Thoracic aorta (tissue), 2 donors: ENCODE measurements around the gene INTS1. TPM values are rescaled to one million over a fixed set of nuclear protein-coding genes. Genes with fewer than 3 reads are reported as not detected.

Experiments used
- ATAC-seq: fragments of 150-250 bp; one replicate; pipeline ENCODE4 v1.8.0; 2017; ENCODE audit warnings: low read depth; ENCODE audit not compliant: insufficient number of reproducible peaks, low FRiP score
- DNase-seq: peaks from one replicate; pipeline ENCODE4 v3.0.0-alpha.2; 2020; ENCODE audit warnings: low spot score
- H3K27ac ChIP-seq, 2 donors: fragments of 200-600 bp; sonication (generic); 1 replicate in 1 of 2; 2 replicates in 1 of 2; pipeline ENCODE4 v1.5.1; 2016; ENCODE audit warnings: mild to moderate bottlenecking in 2 of 2, moderate library complexity in 2 of 2
- H3K27me3 ChIP-seq: fragments of 200-600 bp; sonication (generic); replicated peaks from 2 replicates; pipeline ENCODE4 v1.6.0; 2016; ENCODE audit warnings: mild to moderate bottlenecking; ENCODE audit not compliant: insufficient read depth
- H3K36me3 ChIP-seq: fragments of 200-600 bp; sonication (generic); one replicate; pipeline ENCODE4 v1.5.1; 2016
- H3K4me1 ChIP-seq, 2 donors: fragments of 200-600 bp; sonication (generic); 1 replicate in 1 of 2; 2 replicates in 1 of 2; pipeline versions ENCODE4 v1.5.1 to v1.6.0; 2016; ENCODE audit warnings: low read depth in 2 of 2, mild to moderate bottlenecking in 1 of 2; ENCODE audit not compliant: control insufficient read depth in 1 of 2
- H3K4me3 ChIP-seq: fragments of 200-600 bp; sonication (generic); 2 replicates; pipeline ENCODE4 v1.5.1; 2016; ENCODE audit warnings: mild to moderate bottlenecking
- H3K9me3 ChIP-seq: fragments of 200-600 bp; sonication (generic); 2 replicates; pipeline ENCODE4 v1.5.1; 2016
- CTCF ChIP-seq: fragments of 200-600 bp; sonication (generic); IDR thresholded peaks from one replicate; pipeline ENCODE4 v1.5.1; 2019; ENCODE audit warnings: antibody characterized with exemption
- total RNA-seq, 2 donors: library from RNA; depleted of rRNA; stranded (reverse); fragments of >200 nt; gene quantifications; one replicate each; pipeline versions ENCODE4 v1.1.0 to v1.2.3, GENCODE V29; 2016

The INTS1 gene
- total RNA-seq, 2 donors from 2014 or later, result 59.8 to 89.6 TPM

GRCh38 chr7:1550005-1550845 is 46.0 kb upstream of the INTS1 start:
- Histone ChIP-seq H3K9me3 (no peaks in the 10 kb centered on the region), H3K4me3 (no peak overlapping the region), H3K4me1 (peaks cover 0 to 2% of the 10 kb centered on the region in 2 donors), H3K36me3 (no peaks in the 10 kb centered on the region), H3K27me3 (no peaks in the 10 kb centered on the region), H3K27ac (no peak overlapping the region)
- no peak for DNase-seq
- no peak for ATAC-seq
- no peak for TF ChIP-seq CTCF

- no peaks in the 10 kb centered on the region for H3K4me1 ChIP-seq
- no peak overlapping the region for H3K4me3 ChIP-seq
- DNase-seq, result no peak
- H3K36me3 ChIP-seq, result peaks cover 2% of the 10 kb centered on the region
- ATAC-seq, result no peak
- no peak for TF ChIP-seq CTCF
- H3K27ac ChIP-seq, result no peak overlapping the region
- no peaks in the 10 kb centered on the region for H3K9me3 ChIP-seq
- no peaks in the 10 kb centered on the region for H3K27me3 ChIP-seq
Observed at GRCh38 chr7:1549357-1550004, 45.3 kb upstream of the INTS1 start.

GRCh38 chr7:1548944-1549343 is 44.8 kb upstream of the INTS1 start:
- no peak for TF ChIP-seq CTCF
- no peak overlapping the region for H3K27ac ChIP-seq
- H3K4me3 ChIP-seq, result no peak overlapping the region
- no peaks in the 10 kb centered on the region for H3K4me1 ChIP-seq
- H3K36me3 ChIP-seq, result peaks cover 7% of the 10 kb centered on the region
- H3K27me3 ChIP-seq, result no peaks in the 10 kb centered on the region
- ATAC-seq (no peak), DNase-seq (no peak)
- H3K9me3 ChIP-seq, result no peaks in the 10 kb centered on the region

GRCh38 chr7:1548438-1548831 is 44.2 kb upstream of the INTS1 start:
- DNase-seq, result no peak
- H3K36me3 ChIP-seq, result peaks cover 12% of the 10 kb centered on the region
- TF ChIP-seq CTCF, result no peak
- H3K9me3 ChIP-seq, result no peaks in the 10 kb centered on the region
- no peak for ATAC-seq
- no peak overlapping the region for H3K4me3 ChIP-seq
- H3K4me1 ChIP-seq, result no peaks in the 10 kb centered on the region
- no peak overlapping the region for H3K27ac ChIP-seq
- H3K27me3 ChIP-seq, result no peaks in the 10 kb centered on the region

- no peaks in the 10 kb centered on the region for H3K9me3 ChIP-seq
- no peak for DNase-seq
- peaks cover 13% of the 10 kb centered on the region for H3K36me3 ChIP-seq
- no peaks in the 10 kb centered on the region for H3K27me3 ChIP-seq
- H3K4me1 ChIP-seq, result no peaks in the 10 kb centered on the region
- H3K4me3 ChIP-seq, result no peak overlapping the region
- TF ChIP-seq CTCF, result no peak
- no peak overlapping the region for H3K27ac ChIP-seq
- no peak for ATAC-seq
Observed at GRCh38 chr7:1547777-1548437, 43.7 kb upstream of the INTS1 start.
